ENCODE data around the gene TRAPPC3L.

DNA sequence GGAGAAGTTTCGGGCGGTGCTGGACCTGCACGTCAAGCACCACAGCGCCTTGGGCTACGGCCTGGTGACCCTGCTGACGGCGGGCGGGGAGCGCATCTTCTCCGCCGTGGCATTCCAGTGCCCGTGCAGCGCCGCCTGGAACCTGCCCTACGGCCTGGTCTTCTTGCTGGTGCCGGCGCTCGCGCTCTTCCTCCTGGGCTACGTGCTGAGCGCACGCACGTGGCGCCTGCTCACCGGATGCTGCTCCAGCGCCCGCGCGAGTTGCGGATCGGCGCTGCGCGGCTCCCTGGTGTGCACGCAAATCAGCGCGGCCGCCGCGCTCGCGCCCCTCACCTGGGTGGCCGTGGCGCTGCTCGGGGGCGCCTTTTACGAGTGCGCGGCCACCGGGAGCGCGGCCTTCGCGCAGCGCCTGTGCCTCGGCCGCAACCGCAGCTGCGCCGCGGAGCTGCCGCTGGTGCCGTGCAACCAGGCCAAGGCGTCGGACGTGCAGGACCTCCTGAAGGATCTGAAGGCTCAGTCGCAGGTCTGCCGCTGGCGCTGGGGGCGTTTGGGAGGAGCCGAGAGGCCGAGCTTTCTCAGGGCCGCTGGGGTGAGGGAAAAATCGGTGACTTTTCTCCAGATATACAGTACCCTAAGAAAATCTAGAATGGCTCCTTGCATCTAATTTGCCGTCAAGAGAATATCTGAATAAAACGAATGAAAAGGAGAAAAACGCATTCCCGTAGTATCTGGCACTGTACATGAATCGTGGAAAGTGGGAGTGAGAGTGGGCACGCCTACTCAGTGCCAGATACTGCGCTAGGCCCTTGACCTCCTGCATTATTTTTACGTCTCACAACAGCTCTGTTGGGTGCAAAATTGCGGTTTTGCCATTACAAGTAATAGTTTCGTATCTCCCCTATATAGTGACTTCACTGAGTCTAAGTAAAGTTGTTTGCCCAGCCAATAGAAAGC is 83.3 kb downstream of the TRAPPC3L start:
- TF ChIP-seq, protein P1, sequence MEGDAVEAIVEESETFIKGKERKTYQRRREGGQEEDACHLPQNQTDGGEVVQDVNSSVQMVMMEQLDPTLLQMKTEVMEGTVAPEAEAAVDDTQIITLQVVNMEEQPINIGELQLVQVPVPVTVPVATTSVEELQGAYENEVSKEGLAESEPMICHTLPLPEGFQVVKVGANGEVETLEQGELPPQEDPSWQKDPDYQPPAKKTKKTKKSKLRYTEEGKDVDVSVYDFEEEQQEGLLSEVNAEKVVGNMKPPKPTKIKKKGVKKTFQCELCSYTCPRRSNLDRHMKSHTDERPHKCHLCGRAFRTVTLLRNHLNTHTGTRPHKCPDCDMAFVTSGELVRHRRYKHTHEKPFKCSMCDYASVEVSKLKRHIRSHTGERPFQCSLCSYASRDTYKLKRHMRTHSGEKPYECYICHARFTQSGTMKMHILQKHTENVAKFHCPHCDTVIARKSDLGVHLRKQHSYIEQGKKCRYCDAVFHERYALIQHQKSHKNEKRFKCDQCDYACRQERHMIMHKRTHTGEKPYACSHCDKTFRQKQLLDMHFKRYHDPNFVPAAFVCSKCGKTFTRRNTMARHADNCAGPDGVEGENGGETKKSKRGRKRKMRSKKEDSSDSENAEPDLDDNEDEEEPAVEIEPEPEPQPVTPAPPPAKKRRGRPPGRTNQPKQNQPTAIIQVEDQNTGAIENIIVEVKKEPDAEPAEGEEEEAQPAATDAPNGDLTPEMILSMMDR (IDR thresholded peaks at IDR 0.05): no peak
- TF ChIP-seq POLR2A (IDR thresholded peaks at IDR 0.05): no peak
- peak in 1 of 3 donors; percentile 25 for TF ChIP-seq POLR2AphosphoS5 (IDR thresholded peaks at IDR 0.05)

Measured in breast epithelium (tissue), 3 donors.